OCI-LY1 (cell line): Measurements from ENCODE around the gene TP53.

Experiments
- H2AFZ ChIP-seq: fragments of 200-600 bp; sonication (generic), shearing (Covaris generic); 2 replicates; pipeline ENCODE4 v1.6.0; 2014; ENCODE audit warnings: antibody characterized with exemption, mild to moderate bottlenecking, low read length
- H3F3A ChIP-seq: fragments of 200-600 bp; sonication (generic), shearing (Covaris generic); 2 replicates; pipeline ENCODE4 v1.6.0; 2014; ENCODE audit warnings: mild to moderate bottlenecking, antibody characterized with exemption, low read length, moderate library complexity; ENCODE audit not compliant: insufficient read depth
- H3K27ac ChIP-seq: fragments of 200-600 bp; sonication (generic); 2 replicates; pipeline ENCODE4 v1.5.1; 2014; ENCODE audit warnings: low read length, mixed run types, mild to moderate bottlenecking, low read depth; ENCODE audit not compliant: poor library complexity, severe bottlenecking
- H3K27me3 ChIP-seq: fragments of 200-600 bp; sonication (generic); 2 replicates; pipeline ENCODE4 v1.6.0; 2014; ENCODE audit warnings: antibody characterized with exemption, mild to moderate bottlenecking, low read length, moderate library complexity; ENCODE audit not compliant: insufficient read depth
- H3K36me3 ChIP-seq: fragments of 200-600 bp; sonication (generic); 2 replicates; pipeline ENCODE4 v1.6.1; 2014; ENCODE audit warnings: mild to moderate bottlenecking, antibody characterized with exemption, low read length, moderate library complexity, mixed read lengths; ENCODE audit not compliant: insufficient read depth
- H3K4me1 ChIP-seq: fragments of 200-600 bp; sonication (generic); 2 replicates; pipeline ENCODE4 v1.5.1; 2014; ENCODE audit warnings: mild to moderate bottlenecking, low read length, moderate library complexity; ENCODE audit not compliant: insufficient read depth, severe bottlenecking
- H3K4me2 ChIP-seq: fragments of 200-600 bp; sonication (generic), shearing (Covaris generic); 2 replicates; pipeline ENCODE4 v1.6.1; 2014; ENCODE audit warnings: low read length
- H3K4me3 ChIP-seq: fragments of 200-600 bp; sonication (generic); 2 replicates; pipeline ENCODE4 v1.5.1; 2014; ENCODE audit warnings: low read length, low read depth, mild to moderate bottlenecking, mixed read lengths; ENCODE audit not compliant: poor library complexity, severe bottlenecking
- H3K79me2 ChIP-seq: fragments of 200-600 bp; shearing (Covaris generic); 2 replicates; pipeline ENCODE4 v1.6.1; 2016; ENCODE audit warnings: mixed run types, low read length, mixed read lengths; ENCODE audit not compliant: insufficient read depth
- H3K9ac ChIP-seq: fragments of 200-600 bp; sonication (generic), shearing (Covaris generic); 2 replicates; pipeline ENCODE4 v1.6.1; 2014; ENCODE audit warnings: mild to moderate bottlenecking, low read length, mixed read lengths
- H3K9me2 ChIP-seq: fragments of 200-600 bp; sonication (generic), shearing (Covaris generic); 2 replicates; pipeline ENCODE4 v1.6.1; 2014; ENCODE audit warnings: low read depth, mild to moderate bottlenecking, low read length, mixed read lengths
- H3K9me3 ChIP-seq: fragments of 200-600 bp; shearing (Covaris generic); 2 replicates; pipeline ENCODE4 v1.6.1; 2014; ENCODE audit warnings: low read length, mixed read lengths
- H4K20me1 ChIP-seq: fragments of 200-600 bp; sonication (generic), shearing (Covaris generic); 2 replicates; pipeline ENCODE4 v1.6.0; 2016; ENCODE audit warnings: mild to moderate bottlenecking, low read length; ENCODE audit not compliant: insufficient read depth
- EZH2 ChIP-seq: fragments of 200-600 bp; sonication (generic), shearing (Covaris generic); IDR thresholded peaks from 2 replicates; pipeline ENCODE4 v1.8.0; 2017; ENCODE audit warnings: borderline replicate concordance, mixed run types, mild to moderate bottlenecking, antibody characterized with exemption, low read length, moderate library complexity, mixed read lengths
- TF ChIP-seq, protein P1 (sequence below): fragments of 200-600 bp; sonication (generic), shearing (Covaris generic); IDR thresholded peaks from 2 replicates; pipeline ENCODE4 v1.5.1; 2017; ENCODE audit warnings: mild to moderate bottlenecking, antibody characterized with exemption, low read length, moderate library complexity, mixed read lengths

Gene TP53

DNA sequence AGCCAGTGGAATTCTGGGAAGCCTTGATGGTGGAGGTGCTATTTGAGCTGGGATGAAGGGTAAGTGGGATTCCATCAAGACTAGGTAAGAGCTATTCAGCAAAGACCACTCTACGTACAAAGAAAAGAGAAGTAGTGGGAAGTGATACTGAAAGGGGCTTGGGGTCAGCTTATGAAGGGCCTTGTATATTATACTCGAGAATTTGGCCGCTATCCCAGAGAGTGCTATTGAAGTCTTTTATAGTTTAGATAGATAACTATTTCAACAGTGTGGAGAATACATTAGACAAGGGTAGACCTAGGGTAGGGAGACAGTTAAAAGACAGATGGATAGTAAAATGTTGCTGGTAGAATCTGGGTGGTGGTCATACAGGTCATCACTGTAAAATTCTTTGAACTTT, 40.6 kb upstream of the TP53 start:
- Histone ChIP-seq H3K4me1 (peaks cover 7% of the 10 kb centered on the region), H4K20me1 (no peaks in the 10 kb centered on the region), H3K9me3 (no peaks in the 10 kb centered on the region), H3K4me2 (no peak overlapping the region), H3K9ac (no peak overlapping the region), H3F3A (no peaks in the 10 kb centered on the region), H3K27me3 (no peaks in the 10 kb centered on the region; the same call in 1 of the 2 replicates), H3K9me2 (no peaks in the 10 kb centered on the region), H3K4me3 (no peak overlapping the region), H3K27ac (no peak overlapping the region), H2AFZ (no peak overlapping the region), H3K79me2 (no peaks in the 10 kb centered on the region), H3K36me3 (no peaks in the 10 kb centered on the region)
- TF ChIP-seq, protein P1, sequence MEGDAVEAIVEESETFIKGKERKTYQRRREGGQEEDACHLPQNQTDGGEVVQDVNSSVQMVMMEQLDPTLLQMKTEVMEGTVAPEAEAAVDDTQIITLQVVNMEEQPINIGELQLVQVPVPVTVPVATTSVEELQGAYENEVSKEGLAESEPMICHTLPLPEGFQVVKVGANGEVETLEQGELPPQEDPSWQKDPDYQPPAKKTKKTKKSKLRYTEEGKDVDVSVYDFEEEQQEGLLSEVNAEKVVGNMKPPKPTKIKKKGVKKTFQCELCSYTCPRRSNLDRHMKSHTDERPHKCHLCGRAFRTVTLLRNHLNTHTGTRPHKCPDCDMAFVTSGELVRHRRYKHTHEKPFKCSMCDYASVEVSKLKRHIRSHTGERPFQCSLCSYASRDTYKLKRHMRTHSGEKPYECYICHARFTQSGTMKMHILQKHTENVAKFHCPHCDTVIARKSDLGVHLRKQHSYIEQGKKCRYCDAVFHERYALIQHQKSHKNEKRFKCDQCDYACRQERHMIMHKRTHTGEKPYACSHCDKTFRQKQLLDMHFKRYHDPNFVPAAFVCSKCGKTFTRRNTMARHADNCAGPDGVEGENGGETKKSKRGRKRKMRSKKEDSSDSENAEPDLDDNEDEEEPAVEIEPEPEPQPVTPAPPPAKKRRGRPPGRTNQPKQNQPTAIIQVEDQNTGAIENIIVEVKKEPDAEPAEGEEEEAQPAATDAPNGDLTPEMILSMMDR: no peak
- no peak for TF ChIP-seq EZH2

DNA sequence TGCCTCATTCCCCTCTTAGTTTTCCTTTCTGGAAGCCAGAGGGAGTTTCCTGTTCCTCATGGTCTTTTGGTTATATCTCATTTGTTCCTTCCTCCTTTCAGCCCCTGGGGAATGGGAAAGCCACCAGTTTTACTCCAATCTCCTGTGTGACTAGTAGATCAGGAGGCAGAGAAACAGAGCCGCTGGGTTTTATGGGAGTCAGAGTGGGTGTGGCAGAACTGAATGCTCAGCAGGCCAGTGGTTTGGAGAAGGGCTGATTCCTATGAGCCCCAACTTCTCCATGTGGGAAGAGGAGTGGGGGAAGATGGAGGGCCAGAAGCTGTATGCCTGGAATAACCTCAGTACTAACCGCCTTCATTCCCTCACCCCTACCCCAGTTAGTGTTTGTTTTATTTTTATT, 34.3 kb upstream of the TP53 start:
- no peaks in the 10 kb centered on the region for H3K9me3 ChIP-seq
- peaks cover 5% of the 10 kb centered on the region; the same call in 1 of the 2 replicates for H3K27me3 ChIP-seq
- no peak overlapping the region for H3K4me2 ChIP-seq
- TF ChIP-seq, protein P1: no peak
- no peak for TF ChIP-seq EZH2
- no peak overlapping the region for H3K4me3 ChIP-seq
- H3K9me2 ChIP-seq: no peaks in the 10 kb centered on the region
- no peak overlapping the region for H3K27ac ChIP-seq
- no peaks in the 10 kb centered on the region for H3K36me3 ChIP-seq
- H4K20me1 ChIP-seq: no peaks in the 10 kb centered on the region
- no peaks in the 10 kb centered on the region for H3F3A ChIP-seq
- H3K4me1 ChIP-seq: peaks cover 13% of the 10 kb centered on the region
- no peak overlapping the region for H2AFZ ChIP-seq
- H3K79me2 ChIP-seq: no peaks in the 10 kb centered on the region
- H3K9ac ChIP-seq: no peak overlapping the region

DNA sequence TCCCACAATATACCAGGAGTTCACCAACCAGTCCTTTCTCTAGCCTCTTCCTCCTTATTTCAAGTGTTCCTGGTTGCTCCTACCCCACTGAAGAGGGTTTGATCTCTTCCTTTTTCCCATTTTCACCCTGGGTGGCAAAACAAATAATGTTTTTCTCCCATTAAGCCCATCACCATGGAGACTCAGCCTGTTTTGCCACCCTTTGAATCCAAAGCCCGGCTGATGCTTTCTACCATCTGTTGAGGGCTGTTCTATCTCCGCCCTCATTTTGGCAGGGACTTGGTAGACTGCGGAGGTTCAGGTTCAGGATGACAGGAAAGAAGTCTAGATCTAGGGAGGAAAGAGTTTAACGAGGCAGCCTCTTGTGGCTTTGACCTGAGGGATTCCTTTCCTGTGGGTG, 32.8 kb upstream of the TP53 start:
- Histone ChIP-seq H3F3A (no peaks in the 10 kb centered on the region), H3K4me1 (peaks cover 13% of the 10 kb centered on the region), H3K4me3 (no peak overlapping the region), H3K9me3 (no peaks in the 10 kb centered on the region), H3K79me2 (no peaks in the 10 kb centered on the region), H2AFZ (no peak overlapping the region), H3K27ac (no peak overlapping the region), H3K9me2 (no peaks in the 10 kb centered on the region), H3K27me3 (peaks cover 9% of the 10 kb centered on the region; the same call in 1 of the 2 replicates), H4K20me1 (no peaks in the 10 kb centered on the region), H3K36me3 (no peaks in the 10 kb centered on the region), H3K4me2 (no peak overlapping the region), H3K9ac (no peak overlapping the region)
- TF ChIP-seq, protein P1: no peak
- TF ChIP-seq EZH2: no peak
